ENCODE data around the gene IRAK2.
"Not testable (repeated sequence)": the region's sequence is repeated elsewhere in the genome, so short reads cannot be mapped to it uniquely, and the experiment has no call there.

The IRAK2 gene, protein sequence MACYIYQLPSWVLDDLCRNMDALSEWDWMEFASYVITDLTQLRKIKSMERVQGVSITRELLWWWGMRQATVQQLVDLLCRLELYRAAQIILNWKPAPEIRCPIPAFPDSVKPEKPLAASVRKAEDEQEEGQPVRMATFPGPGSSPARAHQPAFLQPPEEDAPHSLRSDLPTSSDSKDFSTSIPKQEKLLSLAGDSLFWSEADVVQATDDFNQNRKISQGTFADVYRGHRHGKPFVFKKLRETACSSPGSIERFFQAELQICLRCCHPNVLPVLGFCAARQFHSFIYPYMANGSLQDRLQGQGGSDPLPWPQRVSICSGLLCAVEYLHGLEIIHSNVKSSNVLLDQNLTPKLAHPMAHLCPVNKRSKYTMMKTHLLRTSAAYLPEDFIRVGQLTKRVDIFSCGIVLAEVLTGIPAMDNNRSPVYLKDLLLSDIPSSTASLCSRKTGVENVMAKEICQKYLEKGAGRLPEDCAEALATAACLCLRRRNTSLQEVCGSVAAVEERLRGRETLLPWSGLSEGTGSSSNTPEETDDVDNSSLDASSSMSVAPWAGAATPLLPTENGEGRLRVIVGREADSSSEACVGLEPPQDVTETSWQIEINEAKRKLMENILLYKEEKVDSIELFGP

GRCh38 chr3:10164546-10165393 is at the start of gene IRAK2:
Gene IRAK2 (plus strand): TSS chr3:10164919. CDS start chr3:10164955, 36 bp downstream.
- DNase-seq (ENCODE audit: low spot score) = peak; percentile 21

DNA sequence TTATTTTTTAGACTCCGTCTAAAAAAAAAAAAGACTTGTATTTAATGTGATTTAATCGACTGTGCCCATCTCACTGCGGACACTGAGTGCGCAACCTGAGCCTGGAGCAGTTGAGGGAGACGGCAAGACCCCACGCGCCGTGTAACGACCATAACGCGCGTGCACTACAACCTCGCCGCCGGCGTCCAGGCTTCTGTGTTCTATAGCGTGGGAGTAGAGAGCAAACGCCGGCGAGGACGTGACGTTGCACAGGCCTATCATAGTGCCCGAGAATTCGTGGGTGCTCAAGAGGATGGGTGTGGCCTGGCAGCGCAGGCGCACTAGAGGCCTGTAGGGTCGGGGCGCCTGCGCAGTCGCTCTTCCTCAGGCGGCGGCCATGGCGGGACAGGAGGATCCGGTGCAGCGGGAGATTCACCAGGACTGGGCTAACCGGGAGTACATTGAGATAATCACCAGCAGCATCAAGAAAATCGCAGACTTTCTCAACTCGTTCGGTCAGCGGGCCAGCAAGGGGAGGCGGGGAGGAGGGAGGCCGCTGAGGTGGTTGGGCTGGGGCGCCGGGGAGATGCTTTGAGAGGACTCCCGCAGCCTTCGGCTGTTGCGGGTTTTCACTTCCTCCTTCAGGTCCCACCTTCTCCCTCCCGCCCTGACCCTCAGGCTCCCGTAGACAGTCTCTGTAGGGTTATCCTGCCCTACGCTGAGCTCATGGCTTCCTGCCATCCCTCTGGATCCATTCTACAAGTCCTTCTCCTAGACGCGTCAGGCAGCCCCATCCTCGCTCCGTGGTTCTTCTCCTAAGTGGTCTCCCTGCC is 49.2 kb upstream of the IRAK2 start, which contains the start of gene BRK1:
TSS of gene BRK1 (plus strand) at position 350 of the 812 bp plus-strand sequence. CDS start at position 377, 27 bp downstream.
- peak; percentile 96 for DNase-seq (ENCODE audit: low spot score)

DNA sequence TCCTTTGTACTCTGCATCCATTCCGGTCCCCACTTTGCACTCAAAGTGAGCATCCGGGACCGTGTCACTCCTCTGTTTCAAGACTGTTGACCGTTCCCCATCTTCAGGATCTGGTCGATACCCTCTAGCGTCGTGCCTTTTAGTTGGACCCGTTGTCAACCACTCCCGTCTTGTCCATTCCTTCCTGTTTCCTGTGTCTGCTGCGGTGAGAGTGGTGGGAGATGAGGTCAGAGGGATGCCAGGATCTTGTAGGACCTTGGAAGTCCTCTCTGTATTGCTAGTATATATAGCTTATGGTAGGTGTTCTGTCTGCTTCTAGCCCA is 48.6 kb upstream of the IRAK2 start:
- DNase-seq (ENCODE audit: low spot score) = peak; percentile 6

GRCh38 chr3:10116928-10117327 is 47.8 kb upstream of the IRAK2 start:
- no peak for DNase-seq (ENCODE audit: low spot score)

DNA sequence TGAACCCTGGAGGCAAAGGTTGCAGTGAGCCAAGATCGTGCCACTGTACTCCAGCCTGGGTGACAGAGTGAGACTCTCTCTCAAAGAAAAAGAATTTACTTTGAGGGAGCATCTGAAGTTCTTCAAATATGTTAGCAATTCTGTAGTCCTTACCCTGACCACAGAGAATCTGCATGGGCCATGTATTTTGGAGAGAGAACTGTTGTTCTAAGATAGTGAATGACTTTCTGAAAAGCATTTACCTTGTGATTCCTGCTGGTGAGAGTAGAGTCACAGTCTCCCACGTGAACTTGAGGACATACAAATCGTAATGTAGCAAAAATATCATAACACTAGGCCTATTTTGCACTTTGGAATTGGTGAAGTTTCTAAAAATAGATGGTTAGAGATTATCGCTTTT is 45.3 kb upstream of the IRAK2 start:
- DNase-seq (ENCODE audit: low spot score) = no peak

DNA sequence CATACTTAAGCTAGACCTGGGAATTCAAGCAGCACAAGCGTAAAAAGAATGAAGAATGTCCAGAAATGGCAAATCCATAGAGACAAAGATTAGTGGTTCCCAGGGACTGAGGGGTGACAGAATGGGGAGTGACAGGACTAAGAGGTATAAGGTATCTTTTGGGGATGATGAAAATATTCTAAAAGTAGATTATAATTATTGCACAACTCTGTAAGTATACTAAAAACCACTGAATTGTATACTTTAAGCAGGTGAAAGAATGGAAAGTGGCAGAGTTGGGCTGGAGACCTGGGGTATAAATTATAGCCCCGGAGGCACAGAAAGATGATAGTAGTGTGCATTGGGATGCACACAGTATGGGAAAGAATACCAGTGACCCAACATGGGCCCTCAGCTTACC is 43.7 kb upstream of the IRAK2 start:
- DNase-seq (ENCODE audit: low spot score) = no peak

- no peak for DNase-seq (ENCODE audit: low spot score)
Measured at GRCh38 chr3:10122724-10123123, 42.0 kb upstream of the IRAK2 start.

- not testable (repeated sequence) for DNase-seq (ENCODE audit: low spot score)
Measured at GRCh38 chr3:10135872-10136271, 28.8 kb upstream of the IRAK2 start.

DNA sequence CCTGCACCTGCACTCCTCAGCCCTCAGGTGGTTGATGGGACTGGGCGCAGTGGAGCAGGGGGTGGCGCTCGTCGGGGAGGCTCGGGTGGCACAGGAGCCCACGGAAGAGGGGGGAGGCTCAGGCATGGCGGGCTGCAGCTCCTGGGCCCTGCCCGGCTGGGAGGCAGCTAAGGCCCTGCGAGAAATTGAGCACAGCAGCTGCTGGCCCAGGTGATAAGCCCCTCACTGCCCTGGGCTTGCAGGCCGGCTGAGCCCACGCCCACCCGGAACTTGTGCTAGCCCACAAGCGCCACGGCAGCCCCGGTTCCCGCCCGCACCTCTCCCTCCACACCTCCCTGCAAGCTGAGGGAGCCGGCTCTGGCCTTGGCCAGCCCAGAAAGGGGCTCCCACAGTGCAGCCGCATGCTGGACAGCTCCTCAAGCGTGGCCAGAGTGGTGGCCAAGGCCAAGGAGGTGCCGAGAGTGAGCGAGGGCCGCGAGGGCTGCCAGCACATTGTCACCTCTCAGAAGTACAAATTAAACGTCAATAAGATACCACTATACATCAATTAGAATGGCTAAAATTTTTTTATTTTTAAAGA is 28.2 kb upstream of the IRAK2 start:
- DNase-seq (ENCODE audit: low spot score) = no peak

- no peak for DNase-seq (ENCODE audit: low spot score)
Measured at GRCh38 chr3:10137178-10137577, 27.5 kb upstream of the IRAK2 start.

GRCh38 chr3:10140996-10141546 is 23.6 kb upstream of the IRAK2 start:
- no peak for DNase-seq (ENCODE audit: low spot score)

GRCh38 chr3:10142707-10143560 is 21.8 kb upstream of the IRAK2 start:
- DNase-seq (ENCODE audit: low spot score) = peak; percentile 28

- DNase-seq (ENCODE audit: low spot score) = no peak
Measured at GRCh38 chr3:10145685-10146084, 19.0 kb upstream of the IRAK2 start.

DNA sequence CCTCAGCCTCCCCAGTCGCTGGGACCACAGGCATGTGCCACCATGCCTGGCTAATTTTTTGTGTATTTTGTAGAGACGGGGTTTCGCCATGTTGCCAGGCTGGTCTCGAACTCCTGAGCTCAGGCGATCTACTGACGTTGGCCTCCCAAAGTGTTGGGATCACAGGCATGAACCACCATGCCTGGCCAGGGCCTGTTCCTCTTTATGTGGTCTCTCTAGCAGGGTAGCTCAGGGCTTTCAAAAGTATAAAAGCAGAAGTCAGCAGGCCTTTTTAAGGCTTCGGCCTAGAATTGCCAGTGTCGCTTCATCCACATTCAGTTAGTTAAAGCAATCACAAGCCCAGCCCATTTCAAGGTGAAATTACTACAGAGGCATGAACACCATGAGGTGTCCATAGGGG is 15.5 kb upstream of the IRAK2 start:
- DNase-seq (ENCODE audit: low spot score) = no peak

DNA sequence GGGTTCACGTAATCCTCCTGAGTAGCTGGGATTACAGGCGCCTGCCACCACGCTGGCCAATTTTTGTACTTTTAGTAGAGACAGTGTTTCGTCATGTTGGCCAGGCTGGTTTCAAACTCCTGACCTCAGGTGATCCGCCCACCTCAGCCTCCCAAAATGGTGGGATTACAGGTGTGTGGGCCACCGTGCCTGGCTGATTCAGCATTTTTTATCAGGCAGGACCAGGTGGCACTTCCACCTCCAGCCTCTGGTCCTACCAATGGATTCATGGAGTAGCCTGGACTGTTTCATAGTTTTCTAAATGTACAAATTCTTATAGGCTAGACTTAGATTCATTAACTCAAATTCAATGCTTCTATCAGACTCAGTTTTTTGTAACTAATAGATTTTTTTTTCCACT is 13.7 kb upstream of the IRAK2 start:
- no peak for DNase-seq (ENCODE audit: low spot score)

- no peak for DNase-seq (ENCODE audit: low spot score)
Measured at GRCh38 chr3:10154335-10155122, 10.2 kb upstream of the IRAK2 start.

- no peak for DNase-seq (ENCODE audit: low spot score)
Measured at GRCh38 chr3:10155123-10155472, 9.6 kb upstream of the IRAK2 start.

GRCh38 chr3:10155658-10156057 is 9.1 kb upstream of the IRAK2 start:
- DNase-seq (ENCODE audit: low spot score) = no peak

DNA sequence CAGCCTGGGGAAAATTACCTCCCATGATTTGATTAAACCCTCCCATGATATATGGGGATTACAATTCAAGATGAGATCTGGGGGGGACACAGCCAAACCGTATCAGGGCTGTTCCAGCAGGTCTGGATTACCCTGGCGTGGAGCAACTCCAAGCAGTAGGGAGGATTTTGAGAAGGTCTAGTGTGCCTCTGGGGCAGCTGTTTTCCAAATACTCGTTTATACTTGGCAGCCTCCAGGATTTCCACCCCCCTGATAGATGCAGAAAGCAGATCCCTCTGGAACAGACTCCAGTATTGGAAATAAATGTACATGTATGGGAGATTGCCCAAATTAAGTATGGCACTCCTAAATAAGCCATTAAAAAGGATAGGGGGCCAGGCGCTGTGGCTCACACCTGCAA is 7.7 kb upstream of the IRAK2 start:
- DNase-seq (ENCODE audit: low spot score) = no peak

GRCh38 chr3:10158555-10158954 is 6.2 kb upstream of the IRAK2 start:
- DNase-seq (ENCODE audit: low spot score) = not testable (repeated sequence)
